Activated naive CD8-positive, alpha-beta T cell treated with anti-CD3 and anti-CD28 coated beads, Interleukin-2, amount 10 ng/mL, durations not matched to agents 7 days and 5 days (primary cell): ENCODE data around the gene TRIO. TPM values are rescaled to one million over a fixed set of nuclear protein-coding genes. Genes with fewer than 3 reads are reported as not detected.
A peak's percentile ranks its signal among the peaks of the same experiment; 100 is the strongest.

Source experiments
- ATAC-seq: fragments of 150-1000 bp; cut with Tn5 transposase; one replicate; pipeline ENCODE4 v1.10.0; 2021; ENCODE audit warnings: low read depth, moderate library complexity
- POLR2A ChIA-PET: fragments of 350-600 bp; sonication (Branson Sonifier 250); formaldehyde crosslinking; loops from one replicate; lab custom pipeline; 2021; ENCODE audit warnings: antibody characterized with exemption; lab: Charles Lee
- DNase-seq: peaks from one replicate; pipeline ENCODE4 v3.0.0; 2021
- H3K27ac Mint-ChIP-seq: one replicate; pipeline ENCODE4 v1.8.0; 2022; ENCODE audit warnings: mild to moderate bottlenecking, mixed read lengths
- H3K27me3 Mint-ChIP-seq: one replicate; pipeline ENCODE4 v1.8.0; 2022; ENCODE audit warnings: mild to moderate bottlenecking, moderate library complexity, mixed read lengths
- H3K36me3 Mint-ChIP-seq: one replicate; pipeline ENCODE4 v1.8.0; 2021; ENCODE audit warnings: mild to moderate bottlenecking, mixed read lengths
- H3K4me1 Mint-ChIP-seq: one replicate; pipeline ENCODE4 v1.8.0; 2021; ENCODE audit warnings: mixed read lengths
- H3K4me3 Mint-ChIP-seq: one replicate; pipeline ENCODE4 v1.8.0; 2022; ENCODE audit warnings: mild to moderate bottlenecking, moderate library complexity, mixed read lengths
- H3K9me3 Mint-ChIP-seq: one replicate; pipeline ENCODE4 v1.8.0; 2021; ENCODE audit warnings: mixed read lengths
- total RNA-seq, 2 experiments: library from RNA; stranded (reverse); gene quantifications; one replicate each; pipeline ENCODE4 v1.2.3, GENCODE V29; 2021

Gene TRIO
- total RNA-seq, 2 experiments from 2014 or later, result 7.7 to 7.9 TPM

DNA sequence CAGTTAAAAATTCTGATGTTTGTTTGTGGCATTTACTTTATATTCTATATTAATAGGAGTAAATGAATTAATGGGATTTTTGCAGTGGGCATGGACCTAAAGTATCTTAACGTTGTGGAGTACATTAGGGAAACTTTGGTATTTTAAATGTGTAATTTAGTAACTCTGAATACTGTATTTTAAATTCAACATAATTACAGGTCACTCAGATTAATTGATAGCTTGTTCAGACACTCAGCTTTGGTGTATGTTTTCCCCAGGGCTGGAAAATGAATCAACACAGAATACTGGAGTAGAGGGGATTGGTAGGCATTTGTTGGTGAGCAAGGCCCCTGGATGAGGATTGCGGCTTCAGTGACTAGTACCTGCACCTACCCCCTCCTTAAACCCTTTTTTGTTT is 117.5 kb downstream of the TRIO start:
- H3K4me1 Mint-ChIP-seq, result peaks cover 8% of the 10 kb centered on the region
- H3K27me3 Mint-ChIP-seq, result peaks cover 32% of the 10 kb centered on the region
- no peaks in the 10 kb centered on the region for H3K36me3 Mint-ChIP-seq
- no peak overlapping the region for H3K4me3 Mint-ChIP-seq
- no peak for DNase-seq
- POLR2A ChIA-PET, result no interaction called here
- no peak for ATAC-seq
- peaks cover 8% of the 10 kb centered on the region for H3K9me3 Mint-ChIP-seq
- no peak overlapping the region for H3K27ac Mint-ChIP-seq

DNA sequence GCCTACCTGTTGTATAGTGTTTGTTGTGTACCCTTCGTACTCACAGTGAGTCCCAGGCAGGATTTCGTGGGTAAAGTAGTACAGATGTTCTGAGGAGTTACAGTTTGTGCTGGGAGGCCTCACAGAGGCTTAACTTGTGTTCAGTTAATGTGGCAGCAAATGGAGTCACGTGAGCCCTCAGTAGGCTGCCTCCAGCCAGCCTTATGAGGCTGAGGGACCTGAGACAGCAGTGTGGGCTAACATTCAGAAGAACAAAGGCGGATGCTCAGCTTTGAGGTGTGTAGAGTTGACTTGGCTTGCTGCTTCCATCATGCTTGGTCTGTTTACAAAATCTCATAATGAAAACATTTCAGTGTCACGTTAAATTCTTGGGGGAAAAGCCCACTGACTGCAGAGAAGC is 118.1 kb downstream of the TRIO start:
- H3K36me3 Mint-ChIP-seq, result no peaks in the 10 kb centered on the region
- peaks cover 2% of the 10 kb centered on the region for H3K9me3 Mint-ChIP-seq
- H3K4me1 Mint-ChIP-seq, result peaks cover 8% of the 10 kb centered on the region
- DNase-seq (no peak), ATAC-seq (no peak)
- peaks cover 37% of the 10 kb centered on the region for H3K27me3 Mint-ChIP-seq
- POLR2A ChIA-PET, result no interaction called here
- no peak overlapping the region for H3K27ac Mint-ChIP-seq
- H3K4me3 Mint-ChIP-seq, result no peak overlapping the region

DNA sequence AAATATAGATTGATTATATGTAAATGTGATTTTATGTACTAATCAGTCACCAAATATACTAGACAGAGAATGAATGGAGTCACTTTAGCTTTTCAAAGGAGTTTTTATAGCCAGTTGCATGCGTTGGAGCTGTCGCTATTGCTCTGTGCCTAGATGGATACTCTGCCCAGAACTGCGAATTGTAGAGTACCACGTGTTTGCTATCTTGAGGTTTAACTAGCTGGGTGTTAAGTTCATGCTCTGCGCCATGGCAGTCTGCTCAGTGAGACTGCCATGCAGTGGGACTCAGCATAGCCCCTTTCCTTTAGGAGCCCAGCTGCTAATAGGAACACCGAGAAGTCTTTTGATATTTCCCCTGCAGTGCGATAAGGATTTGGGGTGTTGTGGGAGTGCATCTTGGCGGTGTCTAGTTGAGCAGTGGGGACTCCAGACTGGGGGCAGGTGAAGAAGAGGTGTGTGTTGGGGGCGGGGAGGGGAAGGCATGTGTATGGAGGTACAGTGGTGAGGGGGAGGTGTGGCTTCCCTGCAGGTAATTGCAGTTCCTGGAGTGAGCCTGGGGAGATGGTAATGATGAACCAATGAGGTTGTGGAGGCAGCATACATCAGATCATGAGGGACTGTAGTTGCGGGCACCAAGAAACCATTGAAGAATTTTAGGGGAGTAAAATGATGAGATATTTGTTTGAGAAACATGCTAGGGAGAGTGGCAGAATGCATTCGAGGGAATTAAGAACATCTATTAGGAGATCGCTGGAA is 118.9 kb downstream of the TRIO start:
- Mint-ChIP-seq H3K4me1 (peaks cover 8% of the 10 kb centered on the region), H3K27me3 (peaks cover 39% of the 10 kb centered on the region), H3K27ac (no peak overlapping the region), H3K9me3 (no peaks in the 10 kb centered on the region), H3K4me3 (no peak overlapping the region), H3K36me3 (no peaks in the 10 kb centered on the region)
- POLR2A ChIA-PET, result no interaction called here
- ATAC-seq (no peak), DNase-seq (no peak)

DNA sequence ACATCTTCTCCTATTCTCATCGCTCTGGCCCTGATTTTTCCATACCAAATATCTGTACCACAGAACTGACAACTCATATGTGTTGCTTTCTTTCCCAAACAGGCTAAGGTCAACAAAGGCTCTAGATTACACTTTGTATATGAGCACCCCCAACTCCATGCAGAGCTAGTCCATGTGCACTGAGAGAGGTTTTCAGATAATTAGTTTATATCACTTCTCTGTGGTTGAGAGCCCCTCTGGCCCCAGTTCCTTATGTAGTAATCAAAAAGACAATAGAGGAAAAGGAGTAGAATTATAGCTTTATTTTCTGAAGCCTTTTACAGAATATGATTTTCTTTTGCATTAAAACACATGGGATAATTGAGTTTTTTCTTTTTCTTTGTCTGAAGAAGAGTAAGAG is 120.0 kb downstream of the TRIO start:
- Mint-ChIP-seq H3K9me3 (no peaks in the 10 kb centered on the region), H3K27ac (no peak overlapping the region), H3K4me3 (no peak overlapping the region), H3K27me3 (peaks cover 41% of the 10 kb centered on the region), H3K4me1 (peaks cover 8% of the 10 kb centered on the region), H3K36me3 (no peaks in the 10 kb centered on the region)
- no peak for ATAC-seq
- POLR2A ChIA-PET, result no interaction called here
- DNase-seq, result no peak

DNA sequence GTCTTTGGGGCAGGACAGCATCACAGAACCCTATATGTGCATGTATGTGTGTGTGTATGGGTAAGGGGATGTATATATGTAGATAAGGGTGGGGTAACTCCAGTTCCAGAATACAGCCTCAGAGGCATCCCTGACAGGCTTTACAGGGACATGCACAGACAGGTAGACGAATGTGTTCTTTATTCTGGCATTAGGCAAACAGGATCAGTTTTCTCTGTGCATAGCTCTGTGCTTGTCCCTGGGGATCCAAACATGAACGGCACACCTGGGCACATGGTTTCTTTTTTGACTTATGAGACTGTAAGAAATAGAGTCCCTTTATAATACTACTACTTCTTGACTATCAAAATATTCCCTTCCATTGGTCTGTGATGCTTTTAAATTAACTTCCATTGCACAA is 120.6 kb downstream of the TRIO start:
- no peaks in the 10 kb centered on the region for H3K9me3 Mint-ChIP-seq
- peaks cover 41% of the 10 kb centered on the region for H3K27me3 Mint-ChIP-seq
- no peak overlapping the region for H3K27ac Mint-ChIP-seq
- ATAC-seq (no peak), DNase-seq (no peak)
- POLR2A ChIA-PET, result no interaction called here
- H3K36me3 Mint-ChIP-seq, result no peaks in the 10 kb centered on the region
- H3K4me3 Mint-ChIP-seq, result no peak overlapping the region
- peaks cover 8% of the 10 kb centered on the region for H3K4me1 Mint-ChIP-seq

DNA sequence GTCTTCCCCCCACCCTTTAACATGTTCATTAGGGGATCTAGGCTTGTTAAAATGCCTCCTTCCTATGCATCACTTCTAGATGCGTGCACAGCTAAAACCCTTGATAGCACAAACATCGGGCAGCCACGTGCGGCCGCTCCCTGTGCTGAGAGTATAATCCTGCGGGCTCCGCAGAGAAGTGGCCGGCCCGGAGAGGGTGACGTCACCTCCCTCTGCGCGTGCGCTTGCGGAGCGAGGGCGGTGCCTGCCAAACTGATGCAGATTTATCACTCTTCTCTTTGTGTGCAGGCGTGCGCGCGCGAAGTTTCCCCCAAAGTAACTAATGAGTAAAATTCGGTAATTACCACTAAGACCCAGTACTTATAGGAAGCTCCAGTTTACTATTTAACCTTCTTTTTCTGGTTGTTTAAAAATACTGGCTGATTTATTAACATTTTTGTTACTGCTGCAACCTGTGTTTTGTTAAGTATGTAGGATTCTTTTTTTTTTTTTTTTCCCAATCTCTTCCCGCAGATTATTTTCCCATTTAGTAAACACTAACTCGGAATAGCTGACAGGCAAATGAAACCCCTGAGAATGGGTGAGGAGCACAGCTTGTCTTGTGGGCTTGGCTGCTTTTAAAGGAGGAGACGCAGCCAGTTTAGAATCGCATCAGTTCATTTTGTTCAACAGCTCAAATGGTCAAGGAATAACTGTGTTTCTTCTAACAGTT is 121.6 kb downstream of the TRIO start:
- peak overlapping the region; percentile 58 for H3K4me3 Mint-ChIP-seq
- H3K36me3 Mint-ChIP-seq, result no peaks in the 10 kb centered on the region
- H3K27ac Mint-ChIP-seq, result no peak overlapping the region
- H3K27me3 Mint-ChIP-seq, result peaks cover 43% of the 10 kb centered on the region
- no peaks in the 10 kb centered on the region for H3K9me3 Mint-ChIP-seq
- DNase-seq (peak; percentile 75), ATAC-seq (peak; percentile 98)
- peaks cover 8% of the 10 kb centered on the region for H3K4me1 Mint-ChIP-seq
- POLR2A ChIA-PET, result no interaction called here

DNA sequence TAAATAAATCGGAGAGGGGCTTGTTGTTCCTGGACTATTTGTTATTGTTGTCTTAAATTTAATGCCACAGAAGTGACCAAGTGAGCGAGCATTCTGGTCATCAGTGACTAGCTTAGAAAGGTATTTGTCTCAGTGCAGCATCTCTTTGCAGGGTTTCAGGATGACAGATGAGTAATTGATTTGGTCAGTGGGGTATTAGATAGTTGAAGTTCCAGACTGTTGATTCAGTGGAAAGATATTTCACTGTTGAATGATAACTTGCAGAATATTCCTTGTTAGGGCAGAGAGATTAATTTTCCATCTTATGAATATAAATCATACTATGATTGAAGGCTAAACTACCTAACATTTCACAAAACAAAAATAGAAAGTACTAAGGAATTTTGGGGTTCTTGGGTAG is 122.4 kb downstream of the TRIO start:
- peaks cover 8% of the 10 kb centered on the region for H3K4me1 Mint-ChIP-seq
- POLR2A ChIA-PET, result no interaction called here
- no peaks in the 10 kb centered on the region for H3K9me3 Mint-ChIP-seq
- H3K27me3 Mint-ChIP-seq, result peaks cover 41% of the 10 kb centered on the region
- H3K36me3 Mint-ChIP-seq, result no peaks in the 10 kb centered on the region
- DNase-seq (no peak), ATAC-seq (no peak)
- no peak overlapping the region for H3K27ac Mint-ChIP-seq
- H3K4me3 Mint-ChIP-seq, result no peak overlapping the region

DNA sequence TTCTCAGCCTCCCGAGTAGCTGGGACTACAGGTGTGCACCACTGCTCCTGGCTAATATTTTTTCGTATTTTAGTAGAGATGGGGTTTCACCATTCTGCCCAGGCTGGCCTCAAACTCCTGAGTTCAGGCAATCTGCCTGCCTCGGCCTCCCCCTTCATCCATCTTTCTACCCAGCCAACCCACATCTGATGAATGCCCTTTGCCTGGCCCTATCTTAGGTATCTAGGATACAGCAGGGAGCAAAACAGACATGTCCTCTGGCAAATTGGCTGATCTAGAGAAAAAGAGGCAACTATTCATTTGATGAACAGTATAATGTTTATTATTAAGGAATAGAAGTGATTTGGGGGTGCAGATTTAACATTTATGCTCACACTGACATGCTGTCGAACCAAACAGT is 123.0 kb downstream of the TRIO start:
- H3K4me1 Mint-ChIP-seq, result peaks cover 8% of the 10 kb centered on the region
- DNase-seq (no peak), ATAC-seq (no peak)
- no peak overlapping the region for H3K27ac Mint-ChIP-seq
- POLR2A ChIA-PET, result no interaction called here
- H3K4me3 Mint-ChIP-seq, result no peak overlapping the region
- no peaks in the 10 kb centered on the region for H3K9me3 Mint-ChIP-seq
- H3K27me3 Mint-ChIP-seq, result peaks cover 37% of the 10 kb centered on the region
- H3K36me3 Mint-ChIP-seq, result no peaks in the 10 kb centered on the region

DNA sequence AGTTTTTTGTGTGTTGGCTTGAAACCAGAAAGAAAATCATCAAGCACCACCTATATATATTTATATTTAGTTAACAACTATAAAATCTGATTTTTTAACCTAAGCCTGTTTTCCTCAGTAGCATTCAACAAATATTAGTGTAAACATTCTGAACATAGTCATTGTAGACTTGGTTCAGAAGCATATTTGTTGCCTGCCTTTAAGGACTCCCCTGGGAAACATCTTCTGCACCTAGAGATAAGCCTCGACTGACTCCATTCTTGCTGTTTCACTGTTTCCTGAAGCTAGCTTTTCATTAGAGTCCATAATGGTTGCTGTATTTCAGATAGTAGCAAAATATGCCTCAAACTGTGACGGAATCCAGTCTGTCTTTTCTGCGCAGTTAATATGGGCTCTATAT is 123.5 kb downstream of the TRIO start:
- H3K4me3 Mint-ChIP-seq, result no peak overlapping the region
- H3K4me1 Mint-ChIP-seq, result peaks cover 5% of the 10 kb centered on the region
- H3K27me3 Mint-ChIP-seq, result peaks cover 38% of the 10 kb centered on the region
- DNase-seq, result no peak
- no peaks in the 10 kb centered on the region for H3K9me3 Mint-ChIP-seq
- ATAC-seq, result no peak
- POLR2A ChIA-PET, result no interaction called here
- H3K36me3 Mint-ChIP-seq, result no peaks in the 10 kb centered on the region
- H3K27ac Mint-ChIP-seq, result no peak overlapping the region

DNA sequence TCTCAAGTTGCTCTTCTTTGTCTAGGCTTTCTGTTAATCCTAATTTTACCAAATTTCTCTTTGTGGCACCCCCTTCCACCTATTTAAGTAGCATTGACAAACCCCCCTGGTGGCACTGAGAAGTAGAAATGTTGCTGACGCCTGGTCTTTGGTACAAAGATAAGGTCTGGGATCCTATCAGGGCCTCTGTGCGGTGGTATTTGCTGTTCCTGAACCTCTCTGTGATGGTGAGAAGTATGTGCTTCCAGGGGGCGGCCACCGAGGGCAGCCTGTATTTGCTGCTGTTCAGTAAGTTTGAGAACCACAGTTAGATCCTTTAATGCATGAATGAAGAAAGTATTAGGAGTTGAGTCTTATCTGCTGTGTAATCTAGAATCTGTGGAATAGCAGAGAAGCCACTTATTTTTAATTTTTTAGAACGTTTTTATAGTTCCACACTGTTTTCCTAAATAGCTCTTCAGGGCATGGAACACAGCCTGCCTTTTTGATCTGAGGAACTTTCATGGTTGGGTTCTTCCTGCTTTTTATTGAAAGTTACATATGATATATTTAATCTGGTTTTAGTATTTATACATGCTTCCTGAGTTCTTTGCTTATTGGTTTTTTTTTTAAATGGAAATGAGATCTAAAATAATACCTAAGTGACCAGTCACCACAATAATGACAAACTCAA is 124.2 kb downstream of the TRIO start:
- DNase-seq (no peak), ATAC-seq (no peak)
- peaks cover 35% of the 10 kb centered on the region for H3K27me3 Mint-ChIP-seq
- H3K4me1 Mint-ChIP-seq, result peaks cover 5% of the 10 kb centered on the region
- H3K9me3 Mint-ChIP-seq, result no peaks in the 10 kb centered on the region
- no peaks in the 10 kb centered on the region for H3K36me3 Mint-ChIP-seq
- POLR2A ChIA-PET, result no interaction called here
- H3K4me3 Mint-ChIP-seq, result no peak overlapping the region
- no peak overlapping the region for H3K27ac Mint-ChIP-seq

DNA sequence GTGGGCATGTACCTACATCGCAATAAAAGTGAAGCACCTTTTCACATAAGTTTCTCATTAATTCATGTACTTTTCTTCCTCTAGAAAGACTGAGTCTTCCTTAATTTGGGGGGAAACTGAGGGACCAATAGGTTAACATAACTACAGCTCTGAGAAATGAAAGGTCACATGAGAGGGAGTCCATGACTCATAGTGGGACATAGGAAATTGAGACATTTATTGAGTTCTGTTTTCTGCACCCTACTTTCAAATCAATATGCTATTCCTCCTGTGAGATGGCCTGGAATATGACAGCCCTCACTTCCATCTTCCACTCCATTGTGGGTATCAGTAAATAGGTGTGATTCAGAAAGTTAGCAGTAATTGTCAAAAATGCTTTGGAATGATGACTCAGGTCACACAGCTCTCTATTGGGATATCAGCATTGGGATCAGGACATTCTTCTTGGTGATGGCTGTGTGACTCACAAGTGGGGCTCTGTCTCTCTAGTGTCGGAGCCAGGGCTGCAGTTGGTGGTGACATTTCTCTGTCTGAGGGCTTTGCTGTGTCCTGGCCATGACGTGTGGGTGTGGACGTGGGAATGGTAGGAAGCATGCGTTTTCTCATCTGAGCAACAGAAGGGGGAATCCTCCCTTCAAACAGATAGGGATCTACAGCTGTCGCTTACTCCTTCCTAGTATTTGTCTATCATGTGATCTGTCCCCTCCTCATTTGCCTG is 125.0 kb downstream of the TRIO start:
- POLR2A ChIA-PET, result no interaction called here
- no peak overlapping the region for H3K27ac Mint-ChIP-seq
- H3K4me1 Mint-ChIP-seq, result peaks cover 5% of the 10 kb centered on the region
- H3K9me3 Mint-ChIP-seq, result no peaks in the 10 kb centered on the region
- H3K36me3 Mint-ChIP-seq, result no peaks in the 10 kb centered on the region
- peaks cover 31% of the 10 kb centered on the region for H3K27me3 Mint-ChIP-seq
- ATAC-seq (no peak), DNase-seq (no peak)
- no peak overlapping the region for H3K4me3 Mint-ChIP-seq

DNA sequence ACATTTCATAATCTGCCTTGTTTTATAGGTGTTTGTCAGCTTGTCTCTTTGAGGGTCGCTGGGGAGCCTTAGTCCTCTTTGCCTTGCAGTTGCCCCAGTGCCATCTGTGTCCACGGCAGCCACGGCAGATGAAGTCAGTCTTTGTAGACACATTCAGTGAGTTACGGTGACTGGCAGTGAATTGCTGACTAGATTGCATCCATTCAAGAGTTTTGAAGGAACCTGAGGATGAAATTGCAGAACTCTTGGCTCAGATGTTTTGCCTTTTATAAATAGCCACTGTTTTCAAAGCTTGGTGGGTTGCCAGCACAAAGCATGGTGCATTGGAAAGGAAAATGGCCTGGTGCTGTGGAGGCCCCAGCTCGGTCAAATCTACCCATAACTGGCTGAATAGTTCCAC is 125.6 kb downstream of the TRIO start:
- ATAC-seq (no peak), DNase-seq (no peak)
- no peaks in the 10 kb centered on the region for H3K36me3 Mint-ChIP-seq
- no peaks in the 10 kb centered on the region for H3K9me3 Mint-ChIP-seq
- H3K27ac Mint-ChIP-seq, result no peak overlapping the region
- POLR2A ChIA-PET, result no interaction called here
- no peak overlapping the region for H3K4me3 Mint-ChIP-seq
- H3K27me3 Mint-ChIP-seq, result peaks cover 29% of the 10 kb centered on the region
- H3K4me1 Mint-ChIP-seq, result peaks cover 5% of the 10 kb centered on the region

DNA sequence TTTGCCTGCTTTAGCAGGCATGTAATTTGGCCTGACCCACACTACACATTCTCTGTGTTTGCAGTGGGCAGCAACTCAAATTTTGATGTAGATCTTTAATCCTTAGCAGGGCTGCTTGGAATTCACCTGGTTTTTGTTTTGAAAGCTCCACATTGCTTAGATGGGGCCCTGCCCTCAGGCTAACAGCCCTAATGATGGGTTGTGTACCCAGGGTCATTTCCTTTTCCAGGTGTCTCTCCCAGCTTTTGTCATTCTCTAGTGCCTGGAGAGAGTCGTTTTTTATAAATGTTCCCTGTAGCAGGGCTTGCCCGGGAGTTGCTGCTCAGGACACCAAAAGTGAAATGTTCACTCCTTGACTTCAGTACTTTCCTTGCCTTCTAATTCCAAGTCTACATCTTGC is 126.3 kb downstream of the TRIO start:
- POLR2A ChIA-PET, result no interaction called here
- H3K27ac Mint-ChIP-seq, result no peak overlapping the region
- no peaks in the 10 kb centered on the region for H3K36me3 Mint-ChIP-seq
- ATAC-seq, result no peak
- H3K4me3 Mint-ChIP-seq, result no peak overlapping the region
- peaks cover 32% of the 10 kb centered on the region for H3K27me3 Mint-ChIP-seq
- peaks cover 5% of the 10 kb centered on the region for H3K4me1 Mint-ChIP-seq
- no peak for DNase-seq
- no peaks in the 10 kb centered on the region for H3K9me3 Mint-ChIP-seq
